Prostate gland (tissue), 2 donors: ENCODE measurements around the gene EXO1. TPM values are rescaled to one million over a fixed set of nuclear protein-coding genes. Genes with fewer than 3 reads are reported as not detected.

Experiments
- DNase-seq: peaks from one replicate; pipeline ENCODE4 v3.0.0-alpha.2; 2019; ENCODE audit warnings: low spot score
- H3K27ac ChIP-seq, 2 donors: fragments of 200-600 bp; sonication (generic); 2 replicates each; pipeline ENCODE4 v1.5.1; 2017 to 2019
- H3K27me3 ChIP-seq: fragments of 200-600 bp; sonication (generic); replicated peaks from 2 replicates; pipeline ENCODE4 v1.5.1; 2019; ENCODE audit not compliant: insufficient read depth
- H3K36me3 ChIP-seq, 2 donors: fragments of 200-600 bp; sonication (generic); 1 replicate in 1 of 2; 2 replicates in 1 of 2; pipeline versions ENCODE4 v1.5.1 to v1.8.1; 2017 to 2019
- H3K4me1 ChIP-seq: fragments of 200-600 bp; sonication (generic); replicated peaks from 2 replicates; pipeline ENCODE4 v1.5.1; 2019
- H3K4me3 ChIP-seq, 2 donors: fragments of 200-600 bp; sonication (generic); 2 replicates each; pipeline ENCODE4 v1.5.1; 2017 to 2019
- H3K9me3 ChIP-seq: fragments of 200-600 bp; sonication (generic); 2 replicates; pipeline ENCODE4 v1.5.1; 2017
- CTCF ChIP-seq, 4 experiments: fragments of 200-600 bp in 2 of 4; fragments of 450-650 bp in 2 of 4; sonication (generic) in 2 of 4; IDR thresholded peaks; 1 replicate in 3 of 4; 2 replicates in 1 of 4; pipeline ENCODE4 v1.5.1; 2016 to 2019; ENCODE audit warnings: antibody characterized with exemption in 4 of 4, mild to moderate bottlenecking in 2 of 4, moderate library complexity in 2 of 4
- POLR2A ChIP-seq: fragments of 450-650 bp; IDR thresholded peaks from one replicate; pipeline ENCODE4 v1.6.1; 2016; ENCODE audit warnings: antibody characterized with exemption, mild to moderate bottlenecking
- POLR2AphosphoS5 ChIP-seq: sonication (generic); formaldehyde crosslinking; IDR thresholded peaks from one replicate; pipeline ENCODE4 v1.6.1; 2017; ENCODE audit warnings: antibody characterized with exemption
- WGBS: methylation state at CpG from one replicate; pipeline ENCODE4 v1.1.5; 2018; 5-methylcytosine and 5-hydroxymethylcytosine counted together
- intact Hi-C: fragments of 100-400 bp; cut with DNase I; formaldehyde crosslinking; loops from one replicate; pipeline ENCODE4 v1.14.2; 2022
- total RNA-seq, 2 donors: library from RNA; depleted of rRNA; stranded (reverse); fragments of >200 nt; gene quantifications; one replicate each; pipeline ENCODE4 v1.1.0, GENCODE V29; 2016

Gene EXO1
- total RNA-seq, 2 donors from 2014 or later, result 0.36 to 3.1 TPM

- Histone ChIP-seq H3K36me3 (no peaks in the 10 kb centered on the region), H3K9me3 (no peaks in the 10 kb centered on the region), H3K4me3 (no peak overlapping the region), H3K4me1 (no peaks in the 10 kb centered on the region), H3K27ac (no peak overlapping the region), H3K27me3 (no peaks in the 10 kb centered on the region)
- WGBS, result 95% methylated on average over 6 of the region's 6 CpGs
- intact Hi-C loops, result no loop called here
- no peak for DNase-seq
- TF ChIP-seq POLR2A (no peak), POLR2AphosphoS5 (no peak), CTCF (IDR thresholded peaks at IDR 0.05) (no peak)
Observed at GRCh38 chr1:241881440-241881839, 33.4 kb downstream of the EXO1 start.

- Histone ChIP-seq H3K4me3 (no peak overlapping the region), H3K27ac (no peak overlapping the region), H3K36me3 (no peaks in the 10 kb centered on the region), H3K27me3 (no peaks in the 10 kb centered on the region), H3K4me1 (no peaks in the 10 kb centered on the region), H3K9me3 (no peaks in the 10 kb centered on the region)
- TF ChIP-seq CTCF (IDR thresholded peaks at IDR 0.05), result no peak
- no peak for TF ChIP-seq POLR2AphosphoS5
- no peak for TF ChIP-seq POLR2A
- 42% methylated on average over 1 of the region's 1 CpG for WGBS
- DNase-seq, result no peak
- intact Hi-C loops, result no loop called here
Observed at GRCh38 chr1:241883159-241883558, 35.2 kb downstream of the EXO1 start.

- TF ChIP-seq CTCF (IDR thresholded peaks at IDR 0.05) (no peak), POLR2A (no peak), POLR2AphosphoS5 (no peak)
- no peaks in the 10 kb centered on the region for H3K27me3 ChIP-seq
- H3K27ac ChIP-seq, result no peak overlapping the region
- 95% methylated on average over 4 of the region's 4 CpGs for WGBS
- no peaks in the 10 kb centered on the region for H3K36me3 ChIP-seq
- intact Hi-C loops, result no loop called here
- H3K4me1 ChIP-seq, result no peaks in the 10 kb centered on the region
- H3K9me3 ChIP-seq, result no peaks in the 10 kb centered on the region
- no peak overlapping the region for H3K4me3 ChIP-seq
- DNase-seq, result no peak
Observed at GRCh38 chr1:241888232-241888631, 40.2 kb downstream of the EXO1 start.

- Histone ChIP-seq H3K36me3 (no peaks in the 10 kb centered on the region), H3K4me3 (no peak overlapping the region), H3K27ac (no peak overlapping the region), H3K27me3 (no peaks in the 10 kb centered on the region), H3K4me1 (no peaks in the 10 kb centered on the region), H3K9me3 (no peaks in the 10 kb centered on the region)
- no peak for DNase-seq
- WGBS, result 93% methylated on average over 3 of the region's 3 CpGs
- TF ChIP-seq CTCF (IDR thresholded peaks at IDR 0.05), result no peak
- no peak for TF ChIP-seq POLR2A
- intact Hi-C loops, result no loop called here
Observed at GRCh38 chr1:241891296-241891695, 43.3 kb downstream of the EXO1 start.

- Histone ChIP-seq H3K36me3 (no peaks in the 10 kb centered on the region), H3K4me1 (no peaks in the 10 kb centered on the region), H3K27ac (no peak overlapping the region), H3K4me3 (no peak overlapping the region), H3K27me3 (no peaks in the 10 kb centered on the region), H3K9me3 (no peaks in the 10 kb centered on the region)
- 73% methylated on average over 3 of the region's 3 CpGs for WGBS
- TF ChIP-seq CTCF (IDR thresholded peaks at IDR 0.05) (no peak), POLR2AphosphoS5 (no peak), POLR2A (no peak)
- no peak for DNase-seq
- intact Hi-C loops, result no loop called here
Observed at GRCh38 chr1:241894016-241894415, 46.0 kb downstream of the EXO1 start.
